SU-DHL-6 (cell line): ENCODE results near the gene GUCY1B1.

Experiments
- H2AFZ ChIP-seq: fragments of 200-600 bp; sonication (generic); 2 replicates; pipeline ENCODE4 v1.6.1; 2014; ENCODE audit warnings: low read depth, mild to moderate bottlenecking, moderate library complexity, mixed read lengths, antibody characterized with exemption, low read length; ENCODE audit not compliant: severe bottlenecking
- H3F3A ChIP-seq: fragments of 200-600 bp; shearing (Covaris generic); 2 replicates; pipeline ENCODE4 v1.6.0; 2016; ENCODE audit warnings: antibody characterized with exemption, mild to moderate bottlenecking; ENCODE audit not compliant: insufficient read depth
- H3K27ac ChIP-seq: fragments of 200-600 bp; sonication (generic); 2 replicates; pipeline ENCODE4 v1.5.1; 2016; ENCODE audit warnings: low read depth, mild to moderate bottlenecking, low read length, moderate library complexity, mixed read lengths
- H3K27me3 ChIP-seq: fragments of 200-600 bp; sonication (generic), shearing (Covaris generic); 2 replicates; pipeline ENCODE4 v1.6.0; 2014; ENCODE audit warnings: mild to moderate bottlenecking, low read length
- H3K36me3 ChIP-seq: fragments of 200-600 bp; sonication (generic); 2 replicates; pipeline ENCODE4 v1.6.1; 2014; ENCODE audit warnings: mild to moderate bottlenecking, low read length, mixed read lengths
- H3K4me2 ChIP-seq: fragments of 300-600, 200-600 bp; shearing (Covaris generic), sonication (generic); 2 replicates; pipeline ENCODE4 v1.6.0; 2014; ENCODE audit warnings: low read length, low read depth, mild to moderate bottlenecking; ENCODE audit not compliant: poor library complexity, severe bottlenecking
- H3K4me3 ChIP-seq: fragments of 200-600 bp; sonication (generic); 2 replicates; pipeline ENCODE4 v1.5.1; 2014; ENCODE audit warnings: antibody characterized with exemption, low read length, mild to moderate bottlenecking, mixed read lengths; ENCODE audit not compliant: insufficient read depth, poor library complexity, severe bottlenecking
- H3K79me2 ChIP-seq: fragments of 200-600 bp; sonication (generic); 2 replicates; pipeline ENCODE4 v1.6.1; 2014; ENCODE audit warnings: mild to moderate bottlenecking, low read length, moderate library complexity; ENCODE audit not compliant: insufficient read depth
- H3K9ac ChIP-seq: fragments of 200-600 bp; sonication (generic); 2 replicates; pipeline ENCODE4 v1.7.0; 2014; ENCODE audit warnings: mild to moderate bottlenecking, low read length
- H3K9me2 ChIP-seq: fragments of 200-600 bp; sonication (generic); replicated peaks from 2 replicates; pipeline ENCODE4 v1.6.1; 2014; ENCODE audit warnings: low read length; ENCODE audit not compliant: insufficient read depth
- H3K9me3 ChIP-seq: fragments of 200-600 bp; sonication (generic); 2 replicates; pipeline ENCODE4 v1.6.1; 2014; ENCODE audit warnings: low read length, mixed read lengths; ENCODE audit not compliant: insufficient read depth
- H4K20me1 ChIP-seq: fragments of 200-600 bp; sonication (generic); 2 replicates; pipeline ENCODE4 v1.6.1; 2014; ENCODE audit warnings: low read depth, mild to moderate bottlenecking, antibody characterized with exemption, low read length, moderate library complexity, mixed read lengths
- CTCF ChIP-seq: fragments of 200-600 bp; sonication (generic); IDR thresholded peaks from one replicate; pipeline ENCODE4 v1.5.1; 2017; ENCODE audit warnings: antibody characterized with exemption, mild to moderate bottlenecking, low read length, moderate library complexity; ENCODE audit not compliant: insufficient read depth, poor library complexity, severe bottlenecking
- EZH2phosphoT487 ChIP-seq: fragments of 200-600 bp; sonication (generic), shearing (Covaris generic); conservative IDR thresholded peaks from 2 replicates; pipeline ENCODE4 v1.6.1; 2018; ENCODE audit warnings: mild to moderate bottlenecking, antibody characterized with exemption, low read length, moderate library complexity, mixed read lengths

Gene GUCY1B1

GRCh38 chr4:155772459-155773195 is 13.8 kb downstream of the GUCY1B1 start:
- Histone ChIP-seq H2AFZ (no peak overlapping the region), H3F3A (no peaks in the 10 kb centered on the region), H3K9me3 (no peaks in the 10 kb centered on the region), H3K4me2 (no peak overlapping the region), H4K20me1 (no peaks in the 10 kb centered on the region), H3K79me2 (no peaks in the 10 kb centered on the region), H3K27me3 (no peaks in the 10 kb centered on the region), H3K4me3 (no peak overlapping the region), H3K9me2 (no peaks in the 10 kb centered on the region), H3K27ac (no peak overlapping the region), H3K36me3 (no peaks in the 10 kb centered on the region), H3K9ac (no peak overlapping the region)
- TF ChIP-seq CTCF (no peak), EZH2phosphoT487 (no peak)

GRCh38 chr4:155773196-155773800 is 14.5 kb downstream of the GUCY1B1 start:
- Histone ChIP-seq H3K9me2 (no peaks in the 10 kb centered on the region), H3K4me2 (no peak overlapping the region), H4K20me1 (no peaks in the 10 kb centered on the region), H3K4me3 (no peak overlapping the region), H3K9ac (no peak overlapping the region), H3K27me3 (no peaks in the 10 kb centered on the region), H3K36me3 (no peaks in the 10 kb centered on the region), H2AFZ (no peak overlapping the region), H3K27ac (no peak overlapping the region), H3F3A (no peaks in the 10 kb centered on the region), H3K9me3 (no peaks in the 10 kb centered on the region), H3K79me2 (no peaks in the 10 kb centered on the region)
- TF ChIP-seq EZH2phosphoT487, result no peak
- TF ChIP-seq CTCF, result no peak

- no peak overlapping the region for H3K9ac ChIP-seq
- no peak overlapping the region for H3K4me2 ChIP-seq
- no peak overlapping the region for H2AFZ ChIP-seq
- no peak overlapping the region for H3K27ac ChIP-seq
- no peak for TF ChIP-seq CTCF
- no peak for TF ChIP-seq EZH2phosphoT487
- no peaks in the 10 kb centered on the region for H3K9me3 ChIP-seq
- no peaks in the 10 kb centered on the region for H3F3A ChIP-seq
- no peaks in the 10 kb centered on the region for H4K20me1 ChIP-seq
- H3K4me3 ChIP-seq, result no peak overlapping the region
- H3K27me3 ChIP-seq, result no peaks in the 10 kb centered on the region
- H3K9me2 ChIP-seq, result no peaks in the 10 kb centered on the region
- no peaks in the 10 kb centered on the region for H3K79me2 ChIP-seq
- no peaks in the 10 kb centered on the region for H3K36me3 ChIP-seq
Observed at GRCh38 chr4:155774033-155774432, 15.2 kb downstream of the GUCY1B1 start.
